CD1c-positive myeloid dendritic cell (primary cell): ENCODE data around the gene TWIST2.

Experiments
- DNase-seq: peaks from one replicate; pipeline ENCODE4 v3.0.0-alpha.2; 2016; ENCODE audit errors: extremely low spot score

Gene TWIST2

DNA sequence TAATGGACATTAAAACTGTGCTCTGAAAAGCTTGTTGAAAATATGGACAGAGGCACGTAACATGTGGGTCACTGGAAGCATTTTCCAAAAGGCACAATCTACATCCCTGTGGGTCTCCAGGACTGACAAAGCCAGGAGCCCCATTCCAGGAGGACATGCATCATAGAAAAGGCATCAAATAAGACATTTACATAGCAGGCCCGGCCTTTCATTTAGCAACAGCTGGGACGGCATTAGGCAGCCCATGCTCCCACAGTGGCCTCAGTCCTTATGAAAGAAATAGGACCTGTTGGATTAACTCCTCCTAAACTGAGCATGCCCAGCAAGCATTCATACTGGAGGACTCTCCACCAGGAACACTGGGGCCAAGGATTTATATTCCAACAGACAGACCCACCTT, 72.2 kb downstream of the TWIST2 start:
- DNase-seq, result no peak

DNA sequence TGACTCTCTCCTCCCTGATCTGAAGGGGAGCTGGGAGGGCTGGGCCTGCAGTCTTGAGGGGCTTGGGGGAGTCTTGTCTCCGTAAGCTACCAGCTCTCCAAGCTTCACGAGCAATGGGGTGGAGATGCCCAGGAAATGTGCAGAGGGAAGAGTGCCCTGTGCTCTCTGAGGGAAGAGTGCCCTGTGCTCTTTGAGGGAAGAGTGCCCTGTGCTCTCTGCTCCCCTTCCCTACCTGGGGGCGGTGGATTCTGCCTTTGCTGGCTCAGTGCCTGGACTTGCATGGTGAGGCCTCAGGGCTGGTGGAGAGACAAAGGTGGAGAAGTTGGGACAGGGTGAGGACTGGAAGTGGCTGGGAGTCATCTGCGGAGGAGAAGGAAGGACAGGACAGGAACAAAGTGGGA, 72.7 kb downstream of the TWIST2 start:
- DNase-seq, result no peak

DNA sequence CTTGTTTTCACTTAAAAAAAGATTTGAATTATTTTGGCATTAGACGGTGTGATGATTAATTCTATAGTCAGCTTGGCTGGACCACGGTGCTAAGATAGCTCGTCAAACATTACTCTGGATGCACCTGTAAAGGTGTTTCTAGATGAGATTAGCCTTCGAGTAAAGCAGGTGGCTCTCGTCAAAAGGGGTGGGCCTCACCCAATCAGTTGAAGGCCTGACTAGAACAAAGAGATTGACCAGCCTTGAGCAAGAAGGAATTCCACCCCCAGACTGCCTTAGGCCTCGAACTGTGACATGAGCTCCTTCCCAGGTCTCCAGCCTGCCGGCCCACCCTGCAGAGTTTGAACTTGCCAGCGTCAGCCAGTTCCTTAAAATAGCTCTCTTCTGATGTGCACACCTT, 73.4 kb downstream of the TWIST2 start:
- DNase-seq, result no peak

DNA sequence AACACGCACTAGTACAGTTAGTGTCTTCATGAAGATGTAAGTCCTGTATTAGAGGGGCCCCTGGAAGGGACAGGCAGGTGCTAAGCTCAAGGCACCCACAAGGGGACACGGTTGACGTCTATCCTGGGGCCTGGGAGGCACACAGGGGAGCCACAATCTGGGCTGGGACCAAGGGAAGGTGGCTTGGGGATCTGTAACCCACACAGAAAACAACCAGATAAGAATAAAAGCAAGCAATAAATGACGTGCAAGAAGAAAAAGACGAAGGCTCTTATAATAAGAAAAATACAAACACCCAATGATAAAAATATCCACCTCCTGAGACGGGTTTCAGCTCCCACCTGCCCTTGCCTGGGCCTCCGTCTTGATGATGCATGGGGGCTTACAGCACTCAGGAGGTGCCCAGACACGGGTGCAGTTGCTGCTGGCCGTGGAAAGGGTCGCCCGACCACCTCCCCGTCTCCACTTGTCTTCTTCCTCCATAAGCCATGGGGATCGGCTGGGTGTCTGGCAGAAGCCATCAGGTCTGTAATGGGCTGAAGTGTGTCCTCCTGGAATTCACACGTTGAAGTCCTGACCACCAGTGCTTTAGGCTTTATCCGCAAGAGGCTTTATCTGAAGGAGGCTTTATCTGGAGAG, 73.9 kb downstream of the TWIST2 start:
- DNase-seq, result no peak

DNA sequence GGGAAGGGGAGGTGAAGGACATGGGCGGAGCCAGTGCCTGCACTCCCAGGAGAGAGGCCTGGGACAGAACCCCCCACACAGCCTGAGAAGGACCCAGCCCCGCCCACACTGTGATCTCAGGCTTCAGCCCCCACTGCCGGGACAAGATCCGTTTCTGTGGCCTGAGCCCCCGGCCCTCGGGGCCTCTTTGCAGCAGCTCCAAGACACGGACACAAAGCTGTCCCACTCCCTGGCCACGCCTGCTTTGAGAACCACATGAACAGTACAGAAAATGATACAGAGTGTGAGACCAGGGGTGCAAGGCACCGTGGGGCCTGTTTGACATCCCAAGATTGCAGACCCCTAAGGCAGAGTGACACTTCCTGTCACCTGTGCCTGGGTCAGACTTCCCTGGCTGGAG, 74.5 kb downstream of the TWIST2 start:
- DNase-seq, result no peak

DNA sequence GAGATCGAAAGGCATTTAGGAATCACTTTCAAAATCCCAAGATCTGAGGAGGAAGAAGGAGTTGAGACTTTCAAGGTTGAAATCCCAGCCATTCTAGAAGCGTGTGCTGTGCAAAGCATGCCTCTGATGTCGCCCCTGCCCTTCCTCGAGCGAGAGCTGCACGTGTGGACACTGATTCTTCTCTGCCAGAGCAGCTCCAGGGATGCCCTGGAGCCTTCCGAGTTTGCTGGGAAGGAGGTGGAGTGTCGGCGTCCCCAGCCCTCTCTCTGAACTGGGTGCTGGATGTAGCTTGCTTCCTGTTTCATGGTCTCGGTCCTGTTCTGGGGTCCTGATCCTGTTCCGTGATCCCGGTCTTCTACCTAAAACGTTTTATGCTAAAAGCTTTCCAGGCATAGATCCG, 76.1 kb downstream of the TWIST2 start:
- DNase-seq, result no peak

DNA sequence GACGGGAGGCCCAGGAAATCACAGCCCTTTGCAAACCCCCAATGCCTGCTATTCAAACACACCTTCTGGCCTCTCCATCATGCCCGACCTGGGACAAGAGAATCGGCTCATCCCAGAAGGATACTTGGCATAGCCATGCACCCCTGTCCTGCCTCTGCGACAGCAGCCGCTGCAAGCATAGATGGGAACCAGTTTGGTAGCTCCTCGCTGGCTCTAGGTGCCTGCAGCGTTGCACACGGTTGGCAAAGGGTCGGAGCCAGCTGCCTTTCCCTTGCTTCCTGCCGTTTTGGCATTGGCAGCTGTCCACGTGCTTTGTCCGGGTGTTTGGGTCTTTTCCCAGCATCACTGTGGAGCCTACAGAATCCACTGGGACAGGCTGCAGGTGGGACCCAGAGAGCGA, 76.9 kb downstream of the TWIST2 start:
- no peak for DNase-seq

DNA sequence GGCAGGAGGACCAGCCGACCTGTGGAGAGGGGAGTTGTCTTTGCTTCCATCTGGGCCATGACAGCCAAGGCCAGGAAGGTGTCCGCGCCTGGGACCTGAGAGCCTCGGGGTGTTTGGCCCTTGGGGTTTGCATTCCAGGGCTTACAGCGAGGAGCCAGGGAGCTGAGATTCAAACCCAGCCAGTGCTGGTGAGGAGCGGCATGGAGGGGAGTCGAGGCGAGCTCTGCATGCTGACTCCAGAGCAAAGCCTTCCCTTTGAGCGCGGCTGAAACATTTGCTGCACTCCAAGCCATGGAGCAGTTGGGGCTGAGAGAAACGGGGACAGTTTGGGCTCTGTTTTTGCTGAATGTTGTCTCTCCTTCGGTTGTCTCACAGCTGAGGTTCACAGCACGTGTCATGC, 77.4 kb downstream of the TWIST2 start:
- DNase-seq, result no peak

DNA sequence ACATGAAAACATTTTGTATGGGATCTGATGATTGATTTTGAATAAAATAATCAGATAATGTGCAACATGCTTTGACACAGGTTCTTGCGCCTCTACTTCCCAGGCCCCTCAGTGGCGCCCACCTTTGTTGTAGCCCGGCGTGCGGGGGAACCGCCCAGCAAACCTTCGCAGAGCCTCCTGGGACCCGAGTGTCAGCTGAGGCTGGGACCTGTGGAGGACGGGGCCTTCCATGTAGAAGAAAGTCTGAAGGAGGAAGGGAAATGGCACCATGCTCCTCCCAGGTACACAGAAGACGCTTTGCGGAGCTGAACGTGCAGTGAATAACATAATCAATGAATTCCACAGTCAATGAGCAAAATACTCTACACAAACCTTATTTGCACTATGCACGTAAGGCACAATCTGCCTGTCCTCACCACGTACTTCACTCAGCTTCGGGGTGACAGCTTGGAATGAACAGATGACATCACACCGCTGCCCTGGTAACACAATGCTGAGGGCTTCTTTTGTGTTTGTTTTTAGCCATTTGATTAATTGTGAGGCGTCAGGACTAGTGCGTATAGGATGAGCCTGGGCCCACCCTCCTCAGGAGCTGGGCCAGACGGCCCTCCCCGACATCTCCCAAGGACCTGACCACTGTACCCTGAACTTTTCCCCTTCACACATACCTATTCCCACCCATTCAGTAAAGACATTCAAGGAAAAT, 78.1 kb downstream of the TWIST2 start:
- DNase-seq, result no peak

DNA sequence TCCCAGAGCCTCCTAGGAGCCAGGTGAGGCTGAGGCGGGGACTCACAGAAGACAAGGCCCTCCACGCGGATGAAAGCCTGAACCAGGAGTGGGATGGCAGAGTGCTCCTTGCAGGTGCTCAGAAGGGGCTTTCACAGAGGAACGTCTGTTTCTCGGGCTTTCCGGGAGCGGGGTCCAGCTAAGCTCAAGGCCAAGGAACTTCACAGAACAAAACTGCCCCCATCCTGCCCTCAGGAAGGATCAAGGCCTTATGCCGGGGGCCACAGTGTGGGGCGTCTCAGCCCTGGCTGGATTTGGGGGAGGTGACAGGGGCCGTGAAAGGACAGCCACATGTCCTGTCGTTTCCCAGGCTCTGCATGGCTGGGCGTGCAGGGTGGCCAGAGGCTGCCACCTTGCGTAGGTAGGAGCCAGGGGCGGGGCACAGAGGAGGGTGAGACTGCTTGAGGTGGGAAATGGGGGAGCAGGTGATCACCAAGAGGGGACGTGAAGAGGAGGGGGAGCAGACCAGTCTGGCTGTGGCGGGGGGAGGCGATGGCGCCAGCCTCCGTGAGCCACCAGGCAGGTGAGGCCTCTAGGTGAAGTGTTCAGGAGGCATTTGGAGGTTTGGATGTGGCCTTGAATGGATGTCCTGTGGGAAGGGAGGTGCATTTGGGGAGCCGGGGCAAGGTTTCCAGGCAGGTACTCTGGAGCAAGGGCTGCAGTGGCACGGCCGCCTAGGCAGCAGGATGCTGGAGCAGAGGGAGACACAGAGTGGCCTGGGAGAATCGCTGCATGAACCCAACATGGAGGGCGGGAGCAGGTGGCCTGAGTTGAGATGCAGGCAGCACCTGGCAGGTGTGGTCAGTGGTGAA, 79.1 kb downstream of the TWIST2 start:
- DNase-seq, result no peak

DNA sequence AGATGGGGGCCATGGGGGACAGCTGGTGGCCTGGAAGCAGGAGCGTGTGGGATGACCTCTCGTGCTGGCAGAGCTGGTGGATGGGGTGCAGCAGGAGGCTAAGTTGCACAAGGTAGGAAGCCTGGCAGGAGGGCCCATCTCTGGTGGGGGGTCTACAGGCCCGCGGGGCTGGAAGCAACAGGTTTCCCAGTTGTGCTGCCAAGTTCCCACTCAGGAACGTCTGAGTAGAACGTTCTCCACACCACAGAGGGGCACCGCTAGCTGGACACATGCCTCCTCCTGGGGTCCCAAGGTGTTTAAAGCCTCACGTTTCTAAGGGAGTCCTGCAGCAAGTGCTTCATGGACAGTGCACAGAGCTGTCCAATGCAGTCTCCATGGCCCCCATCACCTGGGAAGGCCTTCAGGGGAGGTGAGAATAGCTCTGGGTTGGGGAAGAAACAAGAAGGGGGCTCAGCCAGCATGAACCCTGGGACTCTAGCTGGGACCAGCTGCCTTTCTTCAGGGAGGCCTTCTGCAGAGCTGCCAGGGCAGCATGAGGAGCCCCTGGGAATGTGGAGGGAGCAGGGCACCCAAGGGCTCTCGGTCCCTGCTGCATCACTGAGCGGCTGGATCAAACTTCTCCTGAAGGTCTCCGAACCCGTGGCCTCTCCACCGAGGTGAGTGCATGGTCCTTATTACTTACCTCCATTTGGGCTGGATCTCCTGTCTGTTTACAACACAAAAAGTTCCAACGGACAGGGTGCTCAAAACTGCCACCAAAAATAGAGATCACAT, 80.0 kb downstream of the TWIST2 start:
- DNase-seq, result no peak

DNA sequence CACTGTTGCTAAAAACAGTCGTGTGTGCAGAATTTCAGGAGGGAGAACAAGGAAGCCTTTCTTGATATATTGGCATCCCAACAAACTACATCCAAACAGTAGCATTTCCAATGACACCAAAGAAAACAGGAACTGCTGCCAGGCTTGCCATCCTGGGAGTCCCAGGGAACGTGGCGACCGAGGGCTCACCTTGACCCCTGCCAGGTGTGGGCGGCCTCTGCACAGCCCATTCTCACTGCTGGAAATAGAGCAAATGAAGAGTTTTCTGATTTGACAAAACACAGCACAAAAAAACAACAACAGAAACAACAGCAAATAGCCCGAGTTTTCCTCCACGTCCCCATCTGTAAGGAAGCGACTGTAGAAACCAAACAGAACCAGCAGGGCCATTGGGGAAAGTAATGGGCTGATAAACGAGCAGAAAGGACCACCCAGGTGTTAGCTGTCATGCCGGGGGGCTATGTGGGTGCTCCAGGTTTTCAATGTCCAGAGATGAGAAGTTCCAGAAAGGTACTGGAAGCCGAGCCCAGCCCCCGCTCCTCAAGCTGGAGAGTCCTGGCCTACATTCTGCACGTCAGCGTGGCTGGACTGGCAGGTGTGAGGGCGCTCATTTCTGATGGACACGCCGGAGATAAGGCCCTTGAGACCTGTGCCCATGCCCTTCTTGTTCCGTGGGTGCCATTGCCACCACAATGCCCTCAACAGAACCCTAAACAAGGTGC, 80.8 kb downstream of the TWIST2 start:
- no peak for DNase-seq

DNA sequence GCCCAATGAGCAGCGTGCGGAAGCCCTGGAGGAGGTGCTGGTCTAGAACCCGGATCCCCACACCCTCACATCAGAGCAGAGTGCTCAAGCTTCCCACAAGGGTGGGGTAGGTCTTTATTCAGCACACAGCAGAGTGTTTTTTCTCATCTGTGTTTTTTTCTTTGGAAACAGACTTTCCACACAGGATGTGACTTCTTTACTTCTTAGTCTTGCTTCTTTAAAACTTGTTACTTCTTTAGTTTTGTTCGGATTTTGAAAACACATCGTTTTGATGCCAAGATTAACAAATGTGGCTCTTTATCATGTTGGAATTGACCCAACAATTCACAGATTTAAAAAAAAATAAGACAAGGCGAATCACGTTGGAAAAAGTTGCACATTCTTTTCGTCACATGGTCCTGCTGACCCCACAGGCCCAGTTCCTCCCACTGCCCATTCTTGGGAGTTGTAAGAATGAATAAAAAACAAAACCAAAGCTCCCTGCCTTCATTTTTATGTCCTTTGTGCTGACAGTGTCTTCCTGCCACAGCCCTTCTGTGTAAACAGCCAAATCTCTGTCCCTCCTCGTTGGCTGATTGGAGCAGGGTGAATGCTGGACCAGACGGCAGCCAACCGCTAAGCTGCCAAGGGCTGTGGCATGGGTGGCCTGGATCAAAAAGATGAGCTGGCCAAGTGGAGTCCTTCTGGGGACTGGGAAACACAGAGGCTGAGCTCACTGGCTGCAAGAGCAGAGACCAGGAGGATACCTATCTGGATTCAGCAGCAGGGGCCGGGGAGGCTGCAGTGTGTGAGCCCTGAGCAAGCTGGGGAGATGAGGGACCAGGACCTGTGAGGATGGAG, 81.6 kb downstream of the TWIST2 start:
- no peak for DNase-seq

DNA sequence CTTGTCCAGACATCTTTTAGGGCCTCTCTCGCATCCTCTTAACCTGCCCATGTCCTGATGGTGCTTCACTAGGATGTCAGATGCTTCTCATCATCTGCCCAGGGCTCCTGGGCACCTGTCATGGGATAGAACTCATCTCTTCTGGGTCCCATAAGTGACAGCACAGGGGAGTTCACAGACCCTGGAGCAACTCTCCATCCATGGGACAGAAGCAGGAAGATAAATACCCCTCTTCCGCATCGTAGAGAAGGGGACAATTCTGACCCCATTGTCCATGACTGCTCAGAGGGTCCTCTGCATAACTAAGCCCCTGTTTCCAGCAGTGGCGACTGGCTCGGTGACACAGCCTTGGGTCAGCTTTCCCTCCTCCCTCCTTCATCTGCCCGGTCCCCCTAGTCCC, 82.3 kb downstream of the TWIST2 start:
- DNase-seq, result no peak

DNA sequence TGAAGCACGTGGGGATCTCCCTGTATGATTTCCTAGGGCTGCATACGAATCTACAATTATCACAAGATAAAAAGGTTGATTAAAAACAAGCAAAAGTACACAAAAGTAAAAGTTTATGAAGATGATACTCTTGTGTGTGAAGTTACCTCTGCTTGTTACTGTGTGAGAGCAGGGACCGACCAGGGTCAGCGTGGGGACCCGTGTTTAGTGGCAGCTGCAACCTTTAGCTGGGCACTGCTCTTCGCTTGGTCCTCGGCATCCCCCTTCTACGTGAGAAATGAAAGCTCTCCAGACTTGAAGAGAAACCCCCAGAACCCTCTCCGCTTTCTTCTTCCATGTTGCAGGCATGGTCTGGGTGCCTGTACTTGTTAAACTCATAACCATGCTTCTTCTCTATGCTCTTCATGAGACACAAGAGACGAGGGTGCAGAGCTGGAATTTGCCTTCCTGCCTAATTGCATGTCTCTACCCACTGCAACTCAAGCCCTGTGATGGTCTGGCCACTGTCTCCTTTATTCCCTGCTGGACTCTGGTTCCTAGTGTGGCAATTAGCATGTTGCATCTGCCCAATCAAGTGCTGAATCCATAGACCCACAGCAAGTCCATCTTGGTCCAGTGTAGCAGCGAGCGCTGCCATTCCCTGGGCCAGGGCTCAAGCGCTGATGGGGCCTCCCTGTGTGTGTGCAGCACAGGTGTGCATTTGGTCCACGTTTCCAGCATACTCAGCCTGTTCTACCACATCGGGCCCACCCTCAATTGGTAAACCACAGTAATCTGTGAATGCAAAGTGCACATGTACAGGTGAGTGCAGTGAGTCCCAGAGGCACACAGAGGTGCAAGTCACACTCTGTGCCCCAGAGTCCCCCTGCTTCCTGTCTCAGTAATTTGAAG, 88.5 kb downstream of the TWIST2 start:
- no peak for DNase-seq

DNA sequence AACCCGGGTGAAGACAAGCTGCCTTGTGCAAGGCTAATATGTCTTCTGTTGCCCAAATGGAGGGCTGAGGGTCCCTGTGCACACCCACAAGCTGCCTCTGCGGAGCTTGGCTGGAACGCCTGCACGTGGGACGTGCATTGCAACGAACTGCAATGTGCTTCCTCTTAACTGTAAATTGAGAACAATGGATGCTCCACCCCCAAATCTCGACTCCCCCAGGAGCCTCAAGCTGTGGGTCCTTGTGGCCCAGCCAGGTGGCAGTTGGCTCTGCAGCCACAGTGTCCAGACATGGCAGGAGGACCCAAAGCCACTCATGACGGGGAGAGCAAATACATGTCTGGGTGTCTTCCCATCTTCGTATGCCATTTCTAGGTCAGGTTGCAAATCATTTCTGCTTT, 90.1 kb downstream of the TWIST2 start:
- DNase-seq, result no peak

DNA sequence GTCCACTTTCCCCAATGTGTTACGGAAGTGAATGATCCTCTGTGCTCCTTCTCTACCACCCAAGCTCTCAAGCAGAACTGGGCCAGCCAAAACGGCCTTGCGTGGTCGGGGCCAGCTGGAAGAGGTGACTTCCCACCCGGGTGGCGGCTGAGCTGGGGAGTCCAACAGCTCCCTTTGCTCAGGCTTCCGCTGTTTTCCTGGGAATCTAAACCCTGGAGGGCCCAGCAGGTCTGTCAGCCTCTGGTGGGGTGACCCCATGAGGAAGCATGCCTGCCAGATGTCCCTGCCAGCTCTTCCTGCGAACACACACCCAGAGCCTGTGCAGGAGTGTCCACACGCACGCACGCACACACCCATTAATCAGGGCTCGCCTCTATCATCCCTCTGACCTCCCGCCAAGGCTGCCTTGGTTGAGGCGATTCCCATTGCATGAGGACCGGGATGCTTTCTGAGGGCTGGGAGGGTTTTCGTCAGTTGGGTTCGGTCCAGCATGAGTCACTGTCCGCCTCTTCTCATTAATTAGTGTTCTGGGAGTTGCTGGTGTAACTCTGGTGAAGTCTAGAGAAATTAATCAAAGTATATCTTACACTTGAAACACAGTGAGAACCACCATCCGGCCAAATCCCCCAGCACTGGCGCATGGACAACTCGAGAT, 90.6 kb downstream of the TWIST2 start:
- DNase-seq, result no peak

DNA sequence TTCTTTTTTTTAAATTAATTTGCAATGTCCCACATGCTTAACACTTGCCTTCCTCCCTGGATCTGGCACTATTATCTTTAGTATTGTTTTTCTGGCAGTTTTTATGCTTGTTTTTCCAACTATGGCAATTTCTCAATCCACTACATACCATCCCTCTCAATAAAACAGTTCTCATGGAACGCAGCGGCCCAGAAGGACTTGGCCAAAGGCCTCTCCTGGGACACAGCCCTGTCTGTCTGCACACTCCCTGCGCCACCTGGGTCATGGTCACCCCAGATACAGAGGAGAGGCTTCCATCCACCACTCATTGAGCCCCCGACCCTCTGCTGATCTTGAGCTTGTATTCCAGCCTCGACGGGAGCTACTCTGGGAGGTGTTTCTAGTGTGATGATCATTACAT, 91.2 kb downstream of the TWIST2 start:
- no peak for DNase-seq
